ENCODE data around the gene ENTPD1.

ENTPD1 gene

DNA sequence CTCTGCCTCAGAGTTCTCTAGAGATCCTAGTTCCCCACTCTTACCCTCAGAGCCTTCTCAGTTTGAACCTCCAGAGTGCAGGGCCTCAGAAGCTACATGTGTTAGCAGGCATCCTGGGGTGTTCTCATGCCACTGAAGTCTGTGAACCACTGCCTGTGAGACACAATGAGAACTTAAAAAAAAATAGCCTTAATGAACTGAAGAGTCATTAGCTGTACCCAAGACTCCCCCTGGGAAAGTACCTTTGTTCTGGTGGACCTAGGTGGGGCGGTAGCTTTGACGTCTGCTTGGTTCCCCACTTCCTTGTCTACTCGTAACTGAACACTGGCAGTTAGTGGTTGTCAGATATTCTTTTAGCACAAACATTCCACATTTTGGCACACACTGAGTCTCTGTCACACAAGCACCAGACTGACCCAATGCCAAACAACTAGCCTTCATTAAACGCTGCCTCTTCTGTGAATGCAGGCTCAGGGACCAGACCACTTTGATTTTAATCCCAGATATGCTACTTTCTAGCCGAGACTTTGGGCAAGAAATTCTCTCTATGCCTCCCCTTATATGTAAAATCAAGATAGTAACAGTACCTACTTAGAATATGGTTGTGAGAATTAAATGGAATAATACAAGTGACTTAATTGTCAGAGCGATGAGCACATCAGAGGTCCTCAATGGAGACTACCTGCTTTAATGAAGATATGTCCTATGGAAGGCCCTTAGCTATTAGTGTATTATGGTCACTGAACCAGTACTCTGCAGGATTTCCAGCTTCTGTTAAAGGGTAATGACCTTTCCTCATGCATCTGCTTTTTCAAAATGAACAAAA lies 76.5 kb downstream of the ENTPD1 start:
- no peak for DNase-seq (ENCODE audit: low spot score)

GRCh38 chr10:95833042-95833610 lies 77.2 kb downstream of the ENTPD1 start:
- DNase-seq (ENCODE audit: low spot score): no peak

DNA sequence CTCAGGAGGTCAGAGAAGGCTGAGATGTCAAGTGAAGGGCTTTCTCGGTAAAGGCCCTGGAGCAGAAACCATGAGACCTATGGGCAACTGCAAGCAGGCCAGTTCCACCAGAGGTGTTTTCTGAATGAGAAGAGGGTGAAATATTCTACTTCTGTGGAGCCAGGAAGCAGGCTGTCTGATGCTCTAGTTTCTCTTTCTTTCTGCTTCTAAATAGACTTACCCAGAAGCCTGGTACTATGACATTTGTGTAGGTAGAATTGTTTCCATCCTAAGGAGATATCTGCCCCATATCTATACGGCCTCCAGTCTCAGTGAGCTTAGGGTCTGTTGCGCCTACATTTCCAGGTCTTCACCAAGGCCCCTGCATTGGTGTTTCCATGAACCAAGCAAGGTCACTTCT lies 78.4 kb downstream of the ENTPD1 start:
- DNase-seq (ENCODE audit: low spot score): no peak

GRCh38 chr10:95835149-95835860 lies 79.3 kb downstream of the ENTPD1 start:
- DNase-seq (ENCODE audit: low spot score): no peak

DNA sequence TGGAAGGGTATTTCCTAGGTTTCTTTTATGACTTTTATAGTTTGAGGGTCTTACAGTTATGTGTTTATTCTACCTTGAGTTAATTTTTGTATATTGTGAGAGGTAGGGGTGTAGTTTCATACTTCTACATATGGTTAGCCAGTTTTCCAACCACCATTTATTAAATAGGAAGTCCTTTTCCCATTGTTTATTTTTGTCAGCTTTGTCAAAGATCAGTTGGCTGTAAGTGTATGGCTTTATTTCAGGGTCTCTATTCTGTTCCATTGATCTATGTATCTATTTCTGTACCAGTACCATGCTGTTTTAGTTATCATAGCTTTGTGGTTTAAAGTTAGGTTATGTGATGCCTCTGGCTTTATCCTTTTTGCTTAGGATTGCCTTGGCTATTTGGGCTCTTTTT lies 79.9 kb downstream of the ENTPD1 start:
- no peak for DNase-seq (ENCODE audit: low spot score)

GRCh38 chr10:95836610-95837355 lies 80.8 kb downstream of the ENTPD1 start:
- no peak for DNase-seq (ENCODE audit: low spot score)

DNA sequence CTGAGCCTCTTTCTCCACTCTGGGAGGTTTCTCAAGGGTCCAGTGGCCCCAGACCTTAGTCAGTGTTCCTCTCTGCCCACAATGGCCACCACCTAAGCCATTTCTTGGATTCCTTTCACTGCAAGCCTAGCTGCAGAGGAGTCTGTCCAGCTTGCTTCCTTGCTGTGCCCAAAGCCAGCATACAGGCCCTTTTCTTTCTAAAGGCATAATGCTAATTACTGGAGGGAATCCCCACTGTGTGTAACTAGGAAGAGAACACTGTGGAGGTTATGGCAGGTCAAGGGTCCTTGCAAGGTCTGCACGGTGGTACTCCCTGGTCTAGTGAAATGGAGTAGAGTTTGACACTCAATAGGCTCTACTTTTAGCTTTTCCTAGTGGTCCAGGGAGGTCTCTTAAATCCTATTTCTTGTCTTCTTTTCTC lies 81.4 kb downstream of the ENTPD1 start:
- no peak for DNase-seq (ENCODE audit: low spot score)

DNA sequence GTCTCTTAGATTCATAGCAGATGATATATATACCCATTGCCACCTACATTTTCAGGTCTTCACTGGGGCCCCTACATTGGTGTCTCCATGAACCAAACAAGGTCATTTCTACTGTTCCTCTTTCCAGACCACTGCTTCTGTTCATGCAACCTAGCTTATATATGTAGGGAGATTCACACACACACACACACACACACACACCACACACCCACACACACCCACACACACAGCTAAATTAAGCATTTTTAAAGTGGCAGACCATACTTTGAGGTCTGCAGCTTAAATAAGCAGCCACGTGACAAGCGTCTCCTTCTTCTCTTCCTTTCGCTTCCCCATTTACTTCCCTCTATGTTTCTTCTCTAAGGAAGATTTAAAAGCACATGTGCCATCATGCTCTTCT lies 81.8 kb downstream of the ENTPD1 start:
- DNase-seq (ENCODE audit: low spot score): no peak

DNA sequence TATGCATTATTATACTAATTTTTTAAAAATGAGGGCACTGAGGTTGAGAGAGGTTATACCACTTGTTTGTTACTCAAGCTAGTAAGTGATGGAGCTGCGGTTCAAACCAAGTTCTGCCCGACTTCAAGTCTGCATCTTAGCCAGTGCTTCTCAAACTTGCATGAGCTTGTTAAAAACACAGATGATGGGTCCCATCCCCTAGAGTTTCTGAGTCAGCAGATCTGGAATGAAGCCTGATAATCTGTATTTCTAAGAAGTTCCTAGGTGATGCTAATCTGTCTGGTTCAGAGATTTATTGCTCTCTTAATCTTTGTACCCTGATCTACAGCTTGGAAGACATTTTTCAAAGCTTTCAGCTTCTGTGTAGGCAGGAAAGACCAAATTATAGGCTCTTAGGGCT lies 84.2 kb downstream of the ENTPD1 start:
- no peak for DNase-seq (ENCODE audit: low spot score)

DNA sequence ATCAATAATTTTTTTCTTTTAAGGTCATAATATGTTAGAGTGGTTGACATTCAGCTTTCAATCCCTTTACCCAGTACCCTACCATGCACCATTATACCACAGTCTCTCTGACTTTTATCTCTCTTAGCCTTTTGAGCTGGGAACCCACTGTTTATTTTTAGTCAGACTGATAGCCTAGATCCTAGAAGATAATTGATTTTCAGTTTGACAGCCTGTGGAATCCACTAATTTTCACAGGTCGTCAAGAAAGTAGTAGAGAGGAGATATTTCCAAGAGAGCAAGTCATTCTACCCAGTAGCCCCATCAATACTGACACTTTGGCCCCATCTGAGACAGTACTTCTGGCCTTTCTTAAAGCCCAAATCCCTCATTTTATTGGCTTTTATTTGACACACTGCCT lies 84.7 kb downstream of the ENTPD1 start:
- DNase-seq (ENCODE audit: low spot score): no peak

DNA sequence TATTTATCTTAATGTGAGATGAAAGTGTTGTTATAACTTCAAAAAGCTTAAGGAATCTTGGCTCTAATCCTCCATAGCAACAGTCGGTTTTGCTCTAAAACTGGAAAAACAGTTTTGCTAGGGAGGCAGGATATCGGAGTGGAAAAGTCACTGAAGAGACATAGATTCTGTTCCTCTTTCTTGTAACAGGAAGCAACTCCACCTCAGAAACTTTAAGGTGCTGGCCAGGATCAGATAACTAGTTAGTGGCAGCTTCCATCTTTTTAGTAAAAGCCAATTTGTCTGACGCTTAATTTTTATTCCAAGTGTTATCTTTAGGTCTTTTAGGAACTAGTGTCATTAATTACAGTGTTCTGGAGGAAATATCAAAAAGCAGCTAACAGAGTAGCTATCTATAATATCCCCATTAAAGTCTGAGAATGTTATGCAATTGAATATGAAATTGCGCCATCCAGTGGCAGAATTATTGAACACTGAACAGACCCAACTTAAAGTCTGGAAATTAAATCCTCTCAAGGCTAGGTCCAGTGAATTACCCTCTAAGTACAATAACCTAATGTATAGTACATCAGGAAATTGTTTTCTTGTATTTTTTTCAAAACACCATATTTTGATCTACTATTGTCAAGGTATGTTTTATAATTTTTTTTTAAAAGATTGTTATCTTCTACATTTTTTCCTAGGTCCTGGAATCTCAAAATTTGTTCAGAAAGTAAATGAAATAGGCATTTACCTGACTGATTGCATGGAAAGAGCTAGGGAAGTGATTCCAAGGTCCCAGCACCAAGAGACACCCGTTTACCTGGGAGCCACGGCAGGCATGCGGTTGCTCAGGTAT lies 85.9 kb downstream of the ENTPD1 start:
- DNase-seq (ENCODE audit: low spot score): no peak

DNA sequence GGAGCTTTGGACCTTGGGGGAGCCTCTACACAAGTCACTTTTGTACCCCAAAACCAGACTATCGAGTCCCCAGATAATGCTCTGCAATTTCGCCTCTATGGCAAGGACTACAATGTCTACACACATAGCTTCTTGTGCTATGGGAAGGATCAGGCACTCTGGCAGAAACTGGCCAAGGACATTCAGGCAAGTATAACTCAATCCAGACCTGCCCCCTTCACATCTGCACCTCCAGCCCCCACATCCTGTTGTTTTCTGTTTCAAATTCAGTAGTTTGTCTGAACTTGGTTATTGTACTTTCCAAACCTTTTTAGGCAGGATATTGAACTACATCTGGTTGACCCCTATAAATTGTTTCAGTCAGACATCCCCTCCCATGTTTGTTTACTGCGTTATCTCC lies 89.4 kb downstream of the ENTPD1 start:
- DNase-seq (ENCODE audit: low spot score): no peak

DNA sequence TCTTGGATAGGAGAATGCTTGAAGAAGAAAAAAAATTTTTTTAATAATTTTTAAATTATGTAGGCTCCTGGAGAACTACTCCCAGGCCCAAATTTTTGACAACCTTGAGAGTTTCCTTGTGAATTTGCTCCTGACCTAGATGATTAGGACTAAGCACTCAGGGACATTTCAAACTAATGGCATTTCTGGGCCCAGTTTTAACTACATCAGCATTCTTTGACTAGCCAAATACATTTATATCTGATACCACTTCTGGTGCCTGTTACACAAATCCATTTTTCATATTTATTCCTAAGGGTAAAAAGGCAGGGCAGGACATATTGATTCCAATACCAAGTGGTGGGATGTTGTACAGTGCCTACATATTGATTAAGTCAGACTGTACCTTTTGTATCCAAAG lies 91.0 kb downstream of the ENTPD1 start:
- DNase-seq (ENCODE audit: low spot score): no peak

DNA sequence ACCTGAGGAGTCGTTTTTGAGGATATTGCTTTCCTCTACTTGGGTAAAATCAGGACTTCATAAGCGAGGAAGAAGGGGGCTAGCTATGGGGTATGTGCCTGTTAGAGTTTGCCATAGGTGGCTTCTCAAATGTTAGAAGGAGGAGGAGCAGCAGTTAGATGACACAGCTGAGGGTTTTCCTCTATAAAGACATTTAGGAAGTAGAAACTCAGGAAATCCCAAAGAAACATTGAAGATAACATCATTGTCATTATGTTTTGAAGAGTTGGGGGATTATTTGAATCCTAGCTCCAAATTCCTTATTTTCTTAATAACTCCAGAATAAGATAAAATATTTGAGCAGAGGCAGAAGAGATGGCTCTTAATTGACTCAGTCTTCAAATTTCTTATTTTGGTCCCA lies 92.9 kb downstream of the ENTPD1 start:
- no peak for DNase-seq (ENCODE audit: low spot score)

- no peak for DNase-seq (ENCODE audit: low spot score)
Measured at GRCh38 chr10:95850791-95851190, 94.8 kb downstream of the ENTPD1 start.

DNA sequence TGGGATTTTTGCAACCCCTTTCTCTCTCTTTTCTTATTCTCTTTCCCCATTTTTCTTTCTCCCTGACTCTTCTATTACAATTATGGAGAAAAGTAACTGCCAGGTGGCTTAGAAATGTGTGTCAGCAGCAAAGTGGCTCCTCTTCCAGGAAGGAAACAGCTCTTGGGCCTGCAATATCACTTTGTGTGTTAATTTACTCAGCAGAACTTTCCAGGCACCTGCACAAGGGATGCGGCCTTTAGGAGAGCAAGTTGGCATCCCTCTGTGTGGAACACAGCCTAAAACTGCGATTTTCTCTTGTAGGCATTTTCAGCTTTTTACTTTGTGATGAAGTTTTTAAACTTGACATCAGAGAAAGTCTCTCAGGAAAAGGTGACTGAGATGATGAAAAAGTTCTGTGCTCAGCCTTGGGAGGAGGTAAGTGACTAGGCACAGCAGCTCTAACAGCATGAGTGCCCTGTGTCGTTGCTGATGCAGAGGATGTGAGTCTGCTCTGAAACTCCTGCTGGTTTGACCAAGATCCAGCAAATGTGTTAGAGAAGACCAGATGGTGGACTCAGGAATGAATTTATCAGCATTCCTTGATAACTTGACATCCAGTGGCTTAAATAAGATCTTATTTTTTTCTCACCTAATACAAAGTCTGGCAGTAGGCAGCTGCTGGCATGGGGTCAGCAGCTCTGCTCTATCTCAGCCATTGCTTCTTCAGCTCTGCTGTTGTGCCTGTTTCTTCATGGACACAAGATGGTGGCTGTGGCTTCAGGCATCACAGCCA lies 104.4 kb downstream of the ENTPD1 start:
- DNase-seq (ENCODE audit: low spot score): no peak

DNA sequence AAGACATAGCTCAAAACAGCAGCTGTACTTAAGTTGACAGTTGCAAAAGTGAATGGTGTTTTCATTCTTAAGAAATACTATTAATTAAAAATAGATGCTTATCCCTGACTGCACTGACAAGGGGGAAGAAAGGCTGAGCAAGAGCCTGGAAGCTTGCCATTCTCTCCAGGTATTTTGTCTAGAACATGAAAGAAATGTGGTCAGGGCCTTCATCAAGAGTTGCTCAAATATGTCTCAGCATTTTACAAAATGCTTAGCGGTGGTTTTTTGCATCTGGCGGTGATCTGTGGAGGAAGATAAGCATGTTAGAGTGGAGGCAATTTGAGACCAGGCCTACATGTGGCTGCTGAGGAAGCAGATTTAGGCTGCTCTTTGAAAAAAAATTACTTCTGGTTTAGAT lies 105.4 kb downstream of the ENTPD1 start:
- no peak for DNase-seq (ENCODE audit: low spot score)

DNA sequence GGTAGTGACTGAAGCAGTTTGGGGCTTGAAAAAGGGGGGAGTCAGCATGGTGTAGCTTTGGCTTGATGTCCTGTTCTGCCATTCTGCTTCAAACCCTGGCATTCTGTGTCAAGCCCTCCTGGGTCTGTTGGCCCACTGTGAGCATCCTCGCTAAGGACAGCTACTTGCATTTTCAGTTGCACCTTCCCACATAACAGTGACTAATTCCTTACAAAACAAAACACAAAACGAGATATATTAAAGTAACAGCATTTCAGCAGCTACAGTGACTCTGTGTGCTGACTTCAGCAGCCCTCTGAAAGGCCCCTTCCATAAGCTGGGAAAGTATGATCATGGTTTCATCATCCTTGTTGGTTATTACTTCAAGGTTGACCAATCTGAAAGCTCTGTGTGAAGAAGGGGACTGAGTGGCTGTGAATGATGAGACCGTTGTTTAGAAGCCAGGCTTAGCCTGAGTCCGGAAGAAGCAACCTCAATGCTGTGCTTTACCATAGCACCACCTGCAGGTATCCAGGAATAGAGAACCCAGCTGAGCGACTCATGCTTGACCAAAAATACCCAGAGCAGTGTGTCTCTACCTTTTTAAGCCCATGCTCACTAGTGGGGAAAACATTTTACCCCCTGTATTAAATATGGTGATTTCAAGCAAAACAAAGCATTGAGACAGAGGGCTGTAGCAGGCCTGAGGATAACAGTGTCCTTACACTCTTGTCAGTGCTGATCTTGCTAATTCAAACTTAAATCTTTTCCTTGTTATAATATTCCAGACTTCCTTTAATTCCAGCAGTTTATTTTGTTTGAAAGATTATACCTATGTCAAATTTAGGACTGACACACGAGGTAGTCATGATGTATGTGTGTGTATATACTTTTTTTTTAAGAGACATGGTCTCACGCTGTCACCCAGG lies 109.2 kb downstream of the ENTPD1 start:
- DNase-seq (ENCODE audit: low spot score): peak; percentile 54

GRCh38 chr10:95865814-95866466 lies 110.0 kb downstream of the ENTPD1 start:
- no peak for DNase-seq (ENCODE audit: low spot score)
